Suprapubic skin (tissue), 4 donors: ENCODE results near the gene RERE.

ENCODE experiments used
- EP300 ChIP-seq: sonication (generic); formaldehyde crosslinking; IDR thresholded peaks from one replicate; pipeline ENCODE4 v1.6.1; 2017; ENCODE audit warnings: antibody characterized with exemption
- POLR2A ChIP-seq, 2 donors: fragments of 450-650 bp; IDR thresholded peaks; one replicate each; pipeline ENCODE4 v1.6.1; 2017; ENCODE audit warnings: antibody characterized with exemption in 2 of 2, mild to moderate bottlenecking in 2 of 2, moderate library complexity in 2 of 2
- POLR2AphosphoS5 ChIP-seq, 3 donors: sonication (generic); formaldehyde crosslinking; IDR thresholded peaks; one replicate each; pipeline ENCODE4 v1.6.1; 2017; ENCODE audit warnings: antibody characterized with exemption in 3 of 3
- TF ChIP-seq, protein P1 (sequence below), 2 donors: fragments of 200-600 bp in 1 of 2; fragments of 450-650 bp in 1 of 2; sonication (generic) in 1 of 2; IDR thresholded peaks; one replicate each; pipeline ENCODE4 v1.5.1; 2016 to 2019; ENCODE audit warnings: antibody characterized with exemption in 2 of 2, mild to moderate bottlenecking in 1 of 2, moderate library complexity in 1 of 2

DNA sequence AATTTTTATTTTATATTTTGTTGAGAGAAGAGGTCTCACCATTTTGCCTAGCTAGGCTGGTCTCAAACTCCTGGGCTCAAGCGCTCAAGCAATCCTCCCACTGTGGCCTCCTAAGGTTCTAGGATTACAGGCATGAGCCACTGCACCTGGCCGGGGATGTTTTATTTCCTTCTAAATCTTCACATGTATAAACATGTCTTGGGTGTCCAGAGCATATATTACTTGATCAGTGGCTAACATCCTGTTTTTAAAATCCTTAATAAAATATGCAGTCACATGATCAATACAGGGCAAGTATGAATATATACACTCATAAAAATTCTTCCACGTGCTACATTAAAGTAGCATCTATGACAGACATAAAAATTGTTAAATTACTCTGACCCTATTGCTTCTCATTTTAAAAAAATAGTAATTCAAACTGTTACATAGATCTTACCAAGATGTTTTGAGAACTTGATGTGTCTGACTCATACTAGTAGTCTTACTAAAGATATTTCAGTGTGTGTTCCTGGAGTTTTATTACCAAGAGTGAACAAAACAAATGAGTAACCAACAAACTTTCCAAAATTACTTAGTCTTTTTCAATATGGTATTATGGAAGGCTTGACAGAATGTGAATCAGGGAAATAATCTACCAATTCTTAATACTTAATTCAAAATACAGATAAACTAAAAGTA lies 277.0 kb downstream of the RERE start:
- TF ChIP-seq POLR2A (IDR thresholded peaks at IDR 0.05) (no peak), POLR2AphosphoS5 (IDR thresholded peaks at IDR 0.05) (no peak), EP300 (no peak)
- TF ChIP-seq, protein P1, sequence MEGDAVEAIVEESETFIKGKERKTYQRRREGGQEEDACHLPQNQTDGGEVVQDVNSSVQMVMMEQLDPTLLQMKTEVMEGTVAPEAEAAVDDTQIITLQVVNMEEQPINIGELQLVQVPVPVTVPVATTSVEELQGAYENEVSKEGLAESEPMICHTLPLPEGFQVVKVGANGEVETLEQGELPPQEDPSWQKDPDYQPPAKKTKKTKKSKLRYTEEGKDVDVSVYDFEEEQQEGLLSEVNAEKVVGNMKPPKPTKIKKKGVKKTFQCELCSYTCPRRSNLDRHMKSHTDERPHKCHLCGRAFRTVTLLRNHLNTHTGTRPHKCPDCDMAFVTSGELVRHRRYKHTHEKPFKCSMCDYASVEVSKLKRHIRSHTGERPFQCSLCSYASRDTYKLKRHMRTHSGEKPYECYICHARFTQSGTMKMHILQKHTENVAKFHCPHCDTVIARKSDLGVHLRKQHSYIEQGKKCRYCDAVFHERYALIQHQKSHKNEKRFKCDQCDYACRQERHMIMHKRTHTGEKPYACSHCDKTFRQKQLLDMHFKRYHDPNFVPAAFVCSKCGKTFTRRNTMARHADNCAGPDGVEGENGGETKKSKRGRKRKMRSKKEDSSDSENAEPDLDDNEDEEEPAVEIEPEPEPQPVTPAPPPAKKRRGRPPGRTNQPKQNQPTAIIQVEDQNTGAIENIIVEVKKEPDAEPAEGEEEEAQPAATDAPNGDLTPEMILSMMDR (IDR thresholded peaks at IDR 0.05) = no peak
